Naive thymus-derived CD4-positive, alpha-beta T cell (primary cell): ENCODE results near the gene RANBP1. TPM values are rescaled to one million over a fixed set of nuclear protein-coding genes. Genes with fewer than 3 reads are reported as not detected.

Source experiments
- ATAC-seq: fragments of 150-1000 bp; cut with Tn5 transposase; 2 replicates; pipeline ENCODE4 v1.10.0; 2021; ENCODE audit warnings: mild to moderate bottlenecking, moderate library complexity
- CTCF ChIA-PET: fragments of 350-600 bp; sonication (Branson Sonifier 250); formaldehyde crosslinking; loops from one replicate; lab custom pipeline; 2021; ENCODE audit warnings: antibody characterized with exemption; lab: Charles Lee
- POLR2A ChIA-PET: fragments of 350-600 bp; sonication (Branson Sonifier 250); formaldehyde crosslinking; loops from one replicate; lab custom pipeline; 2021; ENCODE audit warnings: antibody characterized with exemption, inconsistent platforms; lab: Charles Lee
- DNase-seq, 9 donors: peaks; one replicate each; pipeline versions ENCODE4 v3.0.0 to v3.0.0-alpha.2; 2020 to 2022; ENCODE audit warnings: mixed read lengths in 1 of 9
- H3K27ac ChIP-seq: one replicate; pipeline ENCODE4 v1.7.0; 2013; ENCODE audit warnings: mild to moderate bottlenecking, low read depth, low read length, moderate library complexity
- H3K27me3 ChIP-seq, 2 donors: one replicate each; pipeline ENCODE4 v1.7.0; 2013; ENCODE audit warnings: low read length in 2 of 2, mild to moderate bottlenecking in 2 of 2, moderate library complexity in 2 of 2; ENCODE audit not compliant: control insufficient read depth in 2 of 2, insufficient read depth in 2 of 2
- H3K36me3 ChIP-seq, 3 experiments: 1 replicate in 2 of 3; 2 replicates in 1 of 3; pipeline ENCODE4 v1.7.0; 2013; ENCODE audit warnings: low read length in 3 of 3, mild to moderate bottlenecking in 3 of 3, moderate library complexity in 1 of 3; ENCODE audit not compliant: insufficient read depth in 3 of 3, control insufficient read depth in 2 of 3
- H3K4me1 ChIP-seq, 2 donors: one replicate each; pipeline ENCODE4 v1.7.0; 2013; ENCODE audit warnings: low read length in 2 of 2, mild to moderate bottlenecking in 2 of 2, moderate library complexity in 1 of 2; ENCODE audit not compliant: control insufficient read depth in 2 of 2, insufficient read depth in 2 of 2
- H3K4me3 ChIP-seq: 2 replicates; pipeline ENCODE4 v1.7.0; 2013; ENCODE audit warnings: mild to moderate bottlenecking, low read length
- H3K9me3 ChIP-seq, 3 experiments: 1 replicate in 2 of 3; 2 replicates in 1 of 3; pipeline ENCODE4 v1.7.0; 2013; ENCODE audit warnings: low read length in 3 of 3; ENCODE audit not compliant: control insufficient read depth in 2 of 3
- H3K27ac Mint-ChIP-seq, 9 donors: one replicate each; pipeline ENCODE4 v1.8.0; 2020 to 2022; ENCODE audit warnings: mixed read lengths in 9 of 9, mild to moderate bottlenecking in 8 of 9, moderate library complexity in 5 of 9, inconsistent platforms in 2 of 9
- H3K27me3 Mint-ChIP-seq, 5 donors: one replicate each; pipeline ENCODE4 v1.8.0; 2021 to 2022; ENCODE audit warnings: mixed read lengths in 5 of 5, mild to moderate bottlenecking in 1 of 5
- H3K36me3 Mint-ChIP-seq, 5 donors: one replicate each; pipeline ENCODE4 v1.8.0; 2020 to 2022; ENCODE audit warnings: mixed read lengths in 5 of 5, mild to moderate bottlenecking in 3 of 5, inconsistent platforms in 1 of 5
- H3K4me1 Mint-ChIP-seq, 7 donors: one replicate each; pipeline ENCODE4 v1.8.0; 2020 to 2022; ENCODE audit warnings: mixed read lengths in 7 of 7, mild to moderate bottlenecking in 3 of 7, inconsistent platforms in 1 of 7
- H3K4me3 Mint-ChIP-seq, 10 donors: one replicate each; pipeline ENCODE4 v1.8.0; 2020 to 2022; ENCODE audit warnings: mild to moderate bottlenecking in 10 of 10, mixed read lengths in 10 of 10, moderate library complexity in 6 of 10, inconsistent platforms in 2 of 10
- H3K9me3 Mint-ChIP-seq, 11 donors: one replicate each; pipeline ENCODE4 v1.8.0; 2020 to 2022; ENCODE audit warnings: mixed read lengths in 11 of 11, mild to moderate bottlenecking in 4 of 11, inconsistent platforms in 1 of 11, moderate library complexity in 1 of 11
- intact Hi-C, 2 donors: fragments of 100-400 bp; cut with micrococcal nuclease; formaldehyde crosslinking; loops; one replicate each; pipeline ENCODE4 v1.15.1; 2023
- polyA plus RNA-seq, 2 donors: library from polyadenylated mRNA; unstranded; fragments of 300-500 nt; fragmentation: Illumina TruSeq; gene quantifications; one replicate each; pipeline ENCODE4 v1.2.3, GENCODE V29; 2021
- total RNA-seq, 6 experiments: library from RNA in 5 of 6; stranded (reverse) in 5 of 6; gene quantifications; 1 replicate in 5 of 6; 2 replicates in 1 of 6; pipeline ENCODE4 v1.2.3 and lab custom pipeline; 2021 to 2026

Gene RANBP1
- total and polyA plus RNA-seq, 7 experiments from 2014 or later = 50.4 to 224 (median 75.5) TPM

- Mint-ChIP-seq H3K4me1 (peaks cover 0 to 25% (median 22%) of the 10 kb centered on the region in 7 donors), H3K9me3 (peaks cover 0 to 2% (median 0%) of the 10 kb centered on the region in 11 donors), H3K27ac (peak overlapping the region; percentile 9 to 87 (median 65)), H3K4me3 (peak overlapping the region in 7 of 10 donors; percentile 13 to 71 (median 56)), H3K36me3 (peaks cover 0 to 6% (median 3%) of the 10 kb centered on the region in 5 donors), H3K27me3 (no peaks in the 10 kb centered on the region)
- intact Hi-C loops = no loop called here
- peaks cover 0 to 30% (median 5%) of the 10 kb centered on the region in 3 experiments for H3K36me3 ChIP-seq
- CTCF ChIA-PET = interaction anchor here (0.7 to 2.2 kb wide), 5 partner anchors 13 to 160 kb away, joined by 3 to 6 read pairs (median 3); partner anchors contain the start of gene RANBP1
- ATAC-seq (peak; percentile 44), DNase-seq (peak; percentile 29 to 57 (median 49))
- H3K4me3 ChIP-seq = no peak overlapping the region
- POLR2A ChIA-PET = interaction anchor here (1.8 to 3.1 kb wide), 3 partner anchors 11 to 265 kb away, joined by 3 to 29 read pairs (median 6); partner anchors contain the start of genes TANGO2, TRMT2A and ZNF74
- H3K4me1 ChIP-seq = peaks cover 14 to 20% of the 10 kb centered on the region in 2 donors
- H3K27me3 ChIP-seq = no peaks in the 10 kb centered on the region
- peak overlapping the region; percentile 33 for H3K27ac ChIP-seq
- no peaks in the 10 kb centered on the region for H3K9me3 ChIP-seq
These were observed 13.2 kb downstream of the RANBP1 start for GRCh38 chr22:20128902-20129746.

- intact Hi-C loops = no loop called here
- peak overlapping the region in 7 of 9 donors; percentile 34 to 82 (median 65) for H3K27ac Mint-ChIP-seq
- no peaks in the 10 kb centered on the region for H3K27me3 Mint-ChIP-seq
- DNase-seq (no peak), ATAC-seq (no peak)
- Histone ChIP-seq H3K4me3 (no peak overlapping the region), H3K9me3 (no peaks in the 10 kb centered on the region), H3K4me1 (peaks cover 14 to 20% of the 10 kb centered on the region in 2 donors), H3K27ac (no peak overlapping the region), H3K27me3 (no peaks in the 10 kb centered on the region), H3K36me3 (peaks cover 0 to 24% (median 5%) of the 10 kb centered on the region in 3 experiments)
- H3K4me3 Mint-ChIP-seq = peak overlapping the region in 4 of 10 donors; percentile 56 to 71 (median 68)
- peaks cover 0 to 6% (median 2%) of the 10 kb centered on the region in 5 donors for H3K36me3 Mint-ChIP-seq
- POLR2A ChIA-PET = interaction anchor here (1.8 to 3.1 kb wide), 3 partner anchors 11 to 264 kb away, joined by 3 to 29 read pairs (median 6); partner anchors contain the start of genes TANGO2, TRMT2A and ZNF74
- CTCF ChIA-PET = interaction anchor here (0.6 to 2.2 kb wide), 5 partner anchors 13 to 180 kb away, joined by 3 to 6 read pairs (median 3); partner anchors contain the start of gene RANBP1
- H3K4me1 Mint-ChIP-seq = peaks cover 0 to 31% (median 23%) of the 10 kb centered on the region in 7 donors
- H3K9me3 Mint-ChIP-seq = peaks cover 0 to 2% (median 0%) of the 10 kb centered on the region in 11 donors
These were observed 13.8 kb downstream of the RANBP1 start for GRCh38 chr22:20129747-20130014.

GRCh38 chr22:20130319-20130718, 14.4 kb downstream of the RANBP1 start:
- no peaks in the 10 kb centered on the region for H3K27me3 ChIP-seq
- H3K4me3 ChIP-seq = no peak overlapping the region
- DNase-seq (peak in 3 of 9 donors; percentile 14 to 26 (median 18)), ATAC-seq (peak; percentile 13)
- peak overlapping the region in 7 of 9 donors; percentile 38 to 82 (median 73) for H3K27ac Mint-ChIP-seq
- intact Hi-C loops = no loop called here
- no peaks in the 10 kb centered on the region for H3K9me3 ChIP-seq
- H3K9me3 Mint-ChIP-seq = peaks cover 0 to 2% (median 0%) of the 10 kb centered on the region in 11 donors
- peak overlapping the region; percentile 91 for H3K27ac ChIP-seq
- peaks cover 0 to 18% (median 5%) of the 10 kb centered on the region in 3 experiments for H3K36me3 ChIP-seq
- H3K27me3 Mint-ChIP-seq = no peaks in the 10 kb centered on the region
- H3K4me3 Mint-ChIP-seq = peak overlapping the region in 9 of 10 donors; percentile 17 to 75 (median 60)
- H3K4me1 Mint-ChIP-seq = peaks cover 0 to 33% (median 23%) of the 10 kb centered on the region in 7 donors
- POLR2A ChIA-PET = interaction anchor here (0.8 to 3.1 kb wide), 5 partner anchors 12 to 263 kb away, joined by 3 to 29 read pairs (median 3); partner anchors contain the start of genes TANGO2, TRMT2A and ZNF74
- H3K36me3 Mint-ChIP-seq = peaks cover 0 to 6% (median 2%) of the 10 kb centered on the region in 5 donors
- CTCF ChIA-PET = interaction anchor here (0.6 to 2.2 kb wide), 5 partner anchors 14 to 180 kb away, joined by 3 to 6 read pairs (median 3); partner anchors contain the start of gene RANBP1
- peaks cover 14 to 20% of the 10 kb centered on the region in 2 donors for H3K4me1 ChIP-seq

GRCh38 chr22:20130731-20131596, 15.1 kb downstream of the RANBP1 start:
- ATAC-seq (peak; percentile 88), DNase-seq (peak; percentile 65 to 77 (median 72))
- peaks cover 0 to 2% (median 0%) of the 10 kb centered on the region in 11 donors for H3K9me3 Mint-ChIP-seq
- Histone ChIP-seq H3K36me3 (peaks cover 0 to 11% (median 0%) of the 10 kb centered on the region in 3 experiments), H3K4me1 (peaks cover 14 to 20% of the 10 kb centered on the region in 2 donors), H3K4me3 (peak overlapping the region; percentile 73), H3K27me3 (no peaks in the 10 kb centered on the region), H3K9me3 (no peaks in the 10 kb centered on the region), H3K27ac (peak overlapping the region; percentile 91)
- intact Hi-C loops = loop anchor here (1.0 kb wide), 6 partner anchors 14 to 115 kb away; partner anchors contain the start of genes TRMT2A (in 2 of the 2), ARVCF (in 1 of the 2), DGCR8 (in 1 of the 2) and TANGO2 (in 1 of the 2)
- peak overlapping the region in 6 of 9 donors; percentile 36 to 82 (median 68) for H3K27ac Mint-ChIP-seq
- peaks cover 0 to 4% (median 2%) of the 10 kb centered on the region in 5 donors for H3K36me3 Mint-ChIP-seq
- H3K4me1 Mint-ChIP-seq = peaks cover 0 to 33% (median 23%) of the 10 kb centered on the region in 7 donors
- ChIA-PET POLR2A (interaction anchor here (0.8 to 3.1 kb wide), 6 partner anchors 12 to 263 kb away, joined by 3 to 29 read pairs (median 4); partner anchors contain the start of genes RANBP1, TANGO2, TRMT2A and ZNF74), CTCF (interaction anchor here (0.8 to 2.2 kb wide), 2 partner anchors 160 to 162 kb away, joined by 3 to 6 read pairs; no protein-coding TSS in a partner anchor)
- H3K4me3 Mint-ChIP-seq = peak overlapping the region in 8 of 10 donors; percentile 17 to 75 (median 69)
- no peaks in the 10 kb centered on the region for H3K27me3 Mint-ChIP-seq

GRCh38 chr22:20131597-20131858, 15.6 kb downstream of the RANBP1 start, which contains the start of gene ZDHHC8:
Gene ZDHHC8, plus strand, starts transcription at chr22:20131804. Its CDS starts 144 bp downstream, at chr22:20131948.
- ChIA-PET CTCF (no interaction called here), POLR2A (interaction anchor here (0.8 to 3.1 kb wide), 2 partner anchors 13 to 16 kb away, joined by 4 to 29 read pairs; partner anchors contain the start of genes RANBP1 and TRMT2A)
- Histone ChIP-seq H3K36me3 (peaks cover 0 to 6% (median 0%) of the 10 kb centered on the region in 3 experiments), H3K9me3 (no peaks in the 10 kb centered on the region), H3K4me3 (peak within 1 kb of the TSS; percentile 73), H3K27me3 (no peaks in the 10 kb centered on the region), H3K27ac (peak within 1 kb of the TSS; percentile 91), H3K4me1 (peaks cover 14 to 20% of the 10 kb centered on the region in 2 donors)
- Mint-ChIP-seq H3K4me1 (peaks cover 5 to 38% (median 27%) of the 10 kb centered on the region in 7 donors), H3K27ac (peak within 1 kb of the TSS in 7 of 9 donors; percentile 9 to 82 (median 65)), H3K9me3 (peaks cover 0 to 2% (median 0%) of the 10 kb centered on the region in 11 donors), H3K27me3 (no peaks in the 10 kb centered on the region), H3K4me3 (peak within 1 kb of the TSS; percentile 62 to 83 (median 74)), H3K36me3 (peaks cover 0 to 2% (median 0%) of the 10 kb centered on the region in 5 donors)
- ATAC-seq = peak; percentile 79
- peak in 8 of 9 donors; percentile 14 to 55 (median 30) for DNase-seq
- intact Hi-C loops = loop anchor here (1.0 kb wide), 6 partner anchors 14 to 115 kb away; partner anchors contain the start of genes TRMT2A (in 2 of the 2), ARVCF (in 1 of the 2), DGCR8 (in 1 of the 2) and TANGO2 (in 1 of the 2)
